ENCODE data around the gene ANKS6.

ANKS6 gene

GRCh38 chr9:98811051-98811650 is 14.8 kb upstream of the ANKS6 start:
- peak; percentile 85 to 98 (median 97) for DNase-seq

DNA sequence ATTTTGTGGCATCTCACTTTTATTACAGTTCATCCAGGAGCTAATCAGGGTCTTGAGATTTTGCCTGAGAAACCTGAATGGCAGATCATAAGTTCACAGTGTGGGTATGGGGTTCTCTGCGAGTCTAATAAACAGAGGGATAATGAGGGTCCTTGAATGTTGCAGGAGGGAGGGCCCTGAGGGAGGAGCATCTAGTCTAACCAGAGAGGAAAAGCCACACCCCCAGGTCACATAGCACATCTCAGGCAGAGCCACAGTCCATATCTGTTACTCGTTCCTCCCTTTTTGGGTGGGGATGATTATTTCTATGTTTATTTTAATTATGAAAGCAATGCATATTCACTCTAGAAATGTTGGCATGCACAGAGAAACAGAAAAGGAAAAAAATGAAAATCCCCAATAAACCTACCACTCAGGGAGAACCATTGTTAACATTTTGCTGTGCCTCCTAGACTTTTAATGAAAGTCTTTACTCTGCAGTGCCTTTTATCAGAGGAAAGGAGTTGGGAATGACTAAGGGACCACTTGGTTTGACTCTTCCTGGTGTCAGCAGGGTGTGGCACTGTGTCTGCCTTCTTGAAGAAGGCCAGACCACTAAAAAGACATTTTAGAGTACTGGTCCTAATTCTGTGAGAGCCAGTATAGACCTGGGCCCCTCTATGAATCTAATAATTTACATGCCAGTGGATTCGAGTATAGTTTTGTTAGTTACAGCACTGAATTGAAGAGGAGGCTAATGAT is 13.9 kb upstream of the ANKS6 start:
- no peak for DNase-seq

GRCh38 chr9:98809311-98810101 is 13.2 kb upstream of the ANKS6 start:
- DNase-seq = no peak

- DNase-seq = no peak
Measured at GRCh38 chr9:98808875-98809274, 12.5 kb upstream of the ANKS6 start.

GRCh38 chr9:98808411-98808815 is 12.1 kb upstream of the ANKS6 start:
- peak; percentile 57 to 80 (median 67) for DNase-seq

GRCh38 chr9:98807814-98808195 is 11.4 kb upstream of the ANKS6 start:
- no peak for DNase-seq

DNA sequence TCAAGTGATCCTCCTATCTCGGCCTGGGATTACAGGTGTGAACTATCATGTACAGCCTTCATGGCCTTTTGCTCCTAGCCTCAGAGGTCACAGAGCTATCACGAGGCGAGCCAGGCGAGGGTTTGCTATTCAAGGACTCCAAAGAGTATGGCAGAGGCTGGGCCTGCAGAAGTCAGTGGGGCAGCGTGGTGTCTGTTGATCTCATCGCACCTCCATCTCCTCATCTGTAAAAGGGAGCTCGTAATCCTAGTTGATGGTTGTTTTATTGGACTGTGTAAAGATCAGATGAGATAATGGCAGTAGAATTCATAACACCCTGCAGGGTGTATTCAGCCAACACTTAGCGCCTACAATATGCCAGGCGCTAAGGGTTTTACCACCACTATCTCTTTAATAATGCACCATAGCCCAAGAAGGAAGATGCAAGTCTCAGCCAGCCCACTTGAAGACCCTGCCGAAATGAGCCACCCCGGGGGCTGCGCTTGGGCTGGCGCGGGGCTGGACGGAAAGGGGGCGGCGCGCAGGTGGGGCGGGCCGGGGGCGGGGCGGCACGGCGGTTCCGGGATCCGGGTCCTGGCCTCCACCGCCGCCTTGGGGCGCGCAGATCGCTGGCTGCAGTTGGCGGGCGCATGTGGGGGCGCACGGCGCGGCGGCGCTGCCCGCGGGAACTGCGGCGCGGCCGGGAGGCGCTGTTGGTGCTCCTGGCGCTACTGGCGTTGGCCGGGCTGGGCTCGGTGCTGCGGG is 10.9 kb upstream of the ANKS6 start, which contains the start of gene GALNT12:
Gene GALNT12, plus strand, starts transcription at position 601 of the 744 bp plus-strand sequence. Its CDS starts 29 bp downstream, at position 630.
- DNase-seq = peak in 2 of 3 donors; percentile 37 to 69

DNA sequence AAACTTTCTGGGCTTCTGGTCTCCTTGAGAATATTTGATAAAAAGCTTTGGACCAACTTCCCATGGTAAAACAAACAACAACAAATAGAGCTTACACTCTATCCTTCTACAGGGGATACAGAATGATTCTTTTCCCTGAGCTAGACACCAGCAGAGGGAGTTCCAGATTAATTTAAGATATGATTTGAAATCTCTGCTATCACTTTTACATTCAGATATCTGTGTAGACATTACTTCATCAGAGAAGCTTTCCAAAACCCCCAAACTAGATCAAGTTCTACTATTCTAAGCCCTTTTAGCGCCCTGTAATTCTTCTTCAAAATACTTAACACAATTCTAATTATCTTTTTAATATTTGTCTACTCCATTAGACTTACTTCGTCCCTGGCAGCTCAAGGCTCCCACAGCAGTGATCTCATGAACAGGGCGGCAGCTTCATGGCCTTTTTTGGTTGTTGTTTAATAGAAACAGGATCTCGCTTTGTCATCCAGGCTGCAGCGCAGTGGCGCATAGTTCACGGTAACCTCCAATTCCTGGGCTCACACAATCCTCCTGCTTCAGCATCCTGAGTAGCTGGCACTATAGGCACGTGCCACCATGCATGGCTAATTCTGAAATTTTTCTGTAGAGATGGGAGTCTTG is 10.2 kb upstream of the ANKS6 start:
- DNase-seq = peak in 2 of 3 donors; percentile 33 to 66

- peak; percentile 79 to 88 (median 81) for DNase-seq
Measured at GRCh38 chr9:98805506-98806272, 9.3 kb upstream of the ANKS6 start.

DNA sequence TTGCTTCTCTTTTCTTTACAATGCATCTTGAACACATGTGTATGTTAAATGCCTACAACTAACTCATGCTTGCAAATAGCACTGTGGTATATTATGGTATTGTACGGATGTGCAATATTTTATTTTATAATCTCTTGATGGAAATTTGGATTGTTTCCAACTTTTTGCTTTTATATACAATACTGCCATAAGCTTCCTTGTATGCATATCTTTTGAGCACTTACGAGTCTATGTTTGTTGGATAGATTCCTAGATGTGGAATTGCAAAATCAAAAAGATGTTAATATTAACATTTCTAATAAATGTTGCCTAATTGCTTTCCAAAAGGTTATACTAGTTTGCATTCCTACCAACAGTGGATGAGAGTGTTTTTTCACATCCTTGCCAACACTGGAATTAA is 7.7 kb upstream of the ANKS6 start:
- no peak for DNase-seq

DNA sequence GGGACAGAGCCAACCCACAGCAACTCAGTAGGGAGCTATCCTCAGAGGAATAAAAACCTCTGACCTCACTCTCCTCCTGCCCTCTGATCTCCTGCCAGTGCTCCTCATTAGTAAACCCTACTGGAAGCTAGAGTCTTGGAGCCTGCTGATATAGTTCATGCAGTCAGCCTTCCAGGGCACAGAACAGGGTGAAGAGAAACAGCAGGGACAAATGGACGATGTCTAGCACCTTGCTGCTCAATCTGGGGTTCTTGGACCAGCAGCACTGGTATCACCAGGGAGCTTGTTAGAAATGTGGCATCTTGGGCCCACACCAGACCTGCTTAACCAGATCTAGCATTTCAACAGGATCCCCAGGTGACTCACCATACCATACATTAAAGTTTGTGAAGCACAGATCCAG is 5.6 kb upstream of the ANKS6 start:
- DNase-seq = no peak

DNA sequence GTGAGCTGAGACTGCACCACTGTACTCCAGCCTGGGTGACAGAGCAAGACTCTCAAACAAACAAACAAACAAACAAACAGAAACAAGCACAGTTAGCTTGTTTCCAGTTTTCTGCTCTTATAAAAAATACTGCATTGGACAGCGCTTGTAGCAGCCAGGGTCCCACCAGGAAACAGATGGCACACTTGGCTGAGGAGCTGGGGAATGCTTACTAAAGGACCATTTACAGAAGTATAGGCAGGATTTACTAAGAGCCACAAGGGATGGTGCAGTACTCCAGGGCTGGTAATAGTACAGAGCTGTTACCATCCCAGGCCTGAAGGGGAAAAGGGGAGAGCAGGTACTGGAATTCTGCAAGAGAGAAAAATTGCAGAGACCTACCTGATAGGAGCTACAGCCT is 5.2 kb upstream of the ANKS6 start:
- DNase-seq = no peak

GRCh38 chr9:98798254-98798653 is 1.9 kb upstream of the ANKS6 start:
- no peak for DNase-seq

- DNase-seq = no peak
Measured at GRCh38 chr9:98797491-98797890, 1.1 kb upstream of the ANKS6 start.

DNA sequence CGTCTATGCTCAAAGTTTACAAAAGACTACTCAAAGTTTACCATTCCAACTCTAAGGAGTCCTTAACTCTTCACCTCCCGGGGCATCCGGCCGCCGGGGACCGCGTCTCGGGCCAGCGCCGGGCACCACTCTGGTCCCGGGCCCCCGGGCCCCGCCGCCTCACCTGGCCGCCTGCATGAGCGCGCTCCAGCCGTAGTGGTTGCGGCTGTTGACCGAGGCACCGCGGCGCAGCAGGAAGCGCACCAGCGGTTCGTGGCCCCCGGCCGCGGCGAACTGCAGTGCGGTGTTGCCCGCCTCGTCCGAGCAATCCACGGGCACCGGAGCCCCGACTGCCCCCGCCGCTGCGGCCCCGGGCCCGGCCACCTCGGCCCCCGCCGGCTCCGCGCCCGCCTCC is 388 bp downstream of the ANKS6 start:
- DNase-seq = no peak

DNA sequence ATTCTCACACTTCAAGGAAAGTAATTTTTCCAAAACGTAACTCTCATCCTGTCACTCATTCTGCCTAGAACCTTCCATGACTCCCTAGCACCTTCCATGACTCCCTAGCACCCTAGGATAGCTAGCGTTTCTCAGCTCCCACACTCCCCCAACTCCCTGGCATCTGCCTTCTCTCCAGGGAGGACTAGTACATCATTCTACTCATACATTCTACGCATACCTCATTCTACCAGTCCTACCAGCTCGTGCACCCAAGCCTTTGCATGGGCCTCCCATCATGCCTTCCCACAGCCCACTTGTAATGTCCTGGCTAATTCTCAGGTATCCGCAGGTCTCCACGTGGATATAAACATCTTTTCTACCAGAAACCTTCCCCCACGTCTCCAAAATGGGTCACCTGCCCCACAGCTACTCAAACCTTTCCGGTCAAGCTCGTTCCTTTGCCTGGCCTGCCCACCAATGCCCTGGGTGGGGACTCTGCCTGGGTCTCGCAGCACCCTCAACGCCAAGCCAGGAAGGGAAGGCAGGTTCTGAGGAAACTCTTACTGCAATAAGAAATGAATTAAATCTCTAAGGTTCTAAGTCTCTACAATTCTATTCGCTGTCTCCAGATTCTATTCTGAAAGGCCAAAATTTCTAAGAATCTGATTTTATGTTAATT is 930 bp downstream of the ANKS6 start:
- no peak for DNase-seq

DNA sequence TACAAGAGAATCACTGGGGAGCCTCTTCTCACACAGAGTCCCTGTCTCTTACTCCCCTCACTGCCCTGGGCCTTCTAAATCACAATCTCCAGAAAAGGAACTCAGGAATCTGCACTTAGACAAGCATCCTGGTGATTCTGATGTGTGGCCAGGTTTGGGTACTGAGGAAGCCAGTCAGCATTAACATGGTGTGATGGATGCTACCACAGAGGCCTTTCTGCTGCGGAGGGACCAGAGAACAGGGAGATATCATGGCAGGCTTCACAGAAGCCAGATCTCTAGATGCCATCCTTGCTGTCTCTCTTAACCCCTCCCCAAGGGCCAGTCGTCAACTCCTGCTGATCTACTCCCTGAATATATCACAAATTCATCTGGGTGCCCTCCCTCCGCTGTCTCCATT is 1.6 kb downstream of the ANKS6 start:
- no peak for DNase-seq

DNA sequence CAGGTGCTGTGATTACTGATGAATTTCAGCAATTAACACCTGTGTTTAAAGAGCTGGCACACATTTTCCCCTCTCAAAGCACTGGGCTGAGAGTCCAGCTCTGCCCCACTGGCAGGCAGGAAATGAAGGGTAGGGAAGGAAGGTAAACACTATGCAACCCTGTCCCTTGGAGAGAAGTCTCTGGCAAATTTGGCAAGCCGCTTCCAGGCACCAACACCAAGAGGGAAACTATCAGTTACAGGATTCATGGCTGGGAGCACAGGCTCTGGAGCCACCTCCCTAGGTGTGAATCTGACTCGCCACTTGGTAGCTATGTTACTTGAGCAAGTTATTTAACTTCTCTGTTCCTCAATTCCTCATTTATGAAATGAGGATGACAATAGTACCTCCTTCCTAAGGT is 3.3 kb downstream of the ANKS6 start:
- peak in 1 of 3 donors; percentile 25 for DNase-seq

GRCh38 chr9:98791608-98792490 is 4.5 kb downstream of the ANKS6 start:
- no peak for DNase-seq

All from suppressor macrophage treated with lipopolysaccharide for 1 hour (primary cell).